Thyroid gland (tissue), 4 donors: ENCODE measurements around the gene F13B. TPM values are rescaled to one million over a fixed set of nuclear protein-coding genes. Genes with fewer than 3 reads are reported as not detected.

Source experiments
- DNase-seq, 2 donors: peaks; one replicate each; pipeline ENCODE4 v3.0.0-alpha.2; 2019
- H3K27ac ChIP-seq, 3 donors: fragments of 200-600 bp; sonication (generic); 1 replicate in 2 of 3; 2 replicates in 1 of 3; pipeline ENCODE4 v1.5.1; 2016 to 2019; ENCODE audit warnings: mild to moderate bottlenecking in 1 of 3, moderate library complexity in 1 of 3
- H3K27me3 ChIP-seq: fragments of 200-600 bp; sonication (generic); one replicate; pipeline ENCODE4 v1.5.1; 2019
- H3K36me3 ChIP-seq, 2 donors: fragments of 200-600 bp; sonication (generic); one replicate each; pipeline ENCODE4 v1.5.1; 2016 to 2019
- H3K4me1 ChIP-seq, 2 donors: fragments of 200-600 bp; sonication (generic); one replicate each; pipeline ENCODE4 v1.5.1; 2017 to 2019
- H3K4me3 ChIP-seq, 3 donors: fragments of 200-600 bp; sonication (generic); replicated peaks in 1 of 3; 1 replicate in 2 of 3; 2 replicates in 1 of 3; pipeline ENCODE4 v1.5.1; 2016; ENCODE audit warnings: mild to moderate bottlenecking in 1 of 3
- H3K9me3 ChIP-seq: fragments of 200-600 bp; sonication (generic); one replicate; pipeline ENCODE4 v1.5.1; 2017
- CTCF ChIP-seq, 6 experiments: fragments of 200-600 bp in 3 of 6; fragments of 450-650 bp in 3 of 6; sonication (generic) in 3 of 6; IDR thresholded peaks; one replicate each; pipeline ENCODE4 v1.5.1; 2016 to 2019; ENCODE audit warnings: antibody characterized with exemption in 6 of 6, mild to moderate bottlenecking in 2 of 6, inconsistent platforms in 1 of 6, moderate library complexity in 1 of 6
- POLR2A ChIP-seq, 2 donors: fragments of 450-650 bp; IDR thresholded peaks; one replicate each; pipeline ENCODE4 v1.6.1; 2017; ENCODE audit warnings: antibody characterized with exemption in 2 of 2, mild to moderate bottlenecking in 2 of 2, moderate library complexity in 1 of 2
- WGBS, 2 donors: methylation state at CpG; one replicate each; pipeline ENCODE4 v1.1.5; 2017; 5-methylcytosine and 5-hydroxymethylcytosine counted together
- intact Hi-C: fragments of 100-400 bp; cut with DNase I; formaldehyde crosslinking; loops from one replicate; pipeline ENCODE4 v1.15.1; 2023
- total RNA-seq, 4 donors: library from RNA; depleted of rRNA; stranded (reverse); fragments of >200 nt; gene quantifications; one replicate each; pipeline ENCODE4 v1.2.3, GENCODE V29; 2016

The F13B gene
- not detected for total RNA-seq

DNA sequence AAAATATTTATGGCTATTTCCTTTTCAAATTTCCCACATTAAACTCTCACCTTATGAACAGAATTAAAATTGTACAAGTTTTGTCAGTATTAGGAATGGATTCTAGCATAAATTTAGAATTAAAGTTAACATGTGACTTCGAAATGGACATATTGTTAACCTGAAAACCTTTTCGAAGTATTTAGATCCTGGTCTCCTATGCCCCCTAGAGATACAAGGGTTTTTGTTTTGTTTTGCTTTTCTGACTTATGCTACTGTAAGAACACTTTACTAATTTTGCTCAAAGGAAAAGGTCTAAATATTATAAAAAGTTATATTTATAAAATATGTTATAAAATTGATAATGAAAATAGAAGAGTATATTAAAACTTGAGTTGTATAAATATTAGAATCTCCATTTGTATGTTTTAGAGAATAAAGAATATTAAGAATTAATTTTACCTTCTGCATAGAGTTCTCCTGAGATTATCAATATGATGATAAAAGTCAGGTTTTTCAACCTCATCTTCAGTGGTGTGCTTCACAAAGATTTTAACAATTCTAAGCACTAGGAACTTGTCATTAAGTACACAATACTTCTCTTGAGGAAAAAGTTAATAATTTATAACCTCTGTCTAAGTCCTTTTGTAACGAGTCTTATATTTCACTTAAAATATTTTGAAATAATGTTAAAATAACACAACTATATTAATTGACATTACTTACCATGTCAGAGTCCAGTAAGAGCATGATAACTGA lies at the start of gene F13B:
TSS of gene F13B (minus strand) at position 542 of the 738 bp plus-strand sequence. CDS start at position 505, 37 bp downstream.
- H3K36me3 ChIP-seq = no peaks in the 10 kb centered on the region
- no peak for DNase-seq
- H3K27ac ChIP-seq = no peak within 1 kb of the TSS
- peaks cover 0 to 2% of the 10 kb centered on the region in 2 donors for H3K4me1 ChIP-seq
- WGBS, 2 donors = 83 to 85% methylated on average over 3 of the region's 3 CpGs
- no peaks in the 10 kb centered on the region for H3K9me3 ChIP-seq
- H3K27me3 ChIP-seq = no peaks in the 10 kb centered on the region
- no peak within 1 kb of the TSS for H3K4me3 ChIP-seq
- intact Hi-C loops = no loop called here
- TF ChIP-seq POLR2A (IDR thresholded peaks at IDR 0.05) (no peak), CTCF (IDR thresholded peaks at IDR 0.05) (no peak)

GRCh38 chr1:197116156-197116555 lies 49.1 kb upstream of the F13B start:
- 96 to 99% methylated on average over 2 of the region's 2 CpGs for WGBS, 2 donors
- Histone ChIP-seq H3K36me3 (no peaks in the 10 kb centered on the region), H3K27me3 (no peaks in the 10 kb centered on the region), H3K4me3 (no peak overlapping the region), H3K27ac (no peak overlapping the region), H3K4me1 (no peaks in the 10 kb centered on the region), H3K9me3 (no peaks in the 10 kb centered on the region)
- TF ChIP-seq POLR2A (IDR thresholded peaks at IDR 0.05) (no peak), CTCF (IDR thresholded peaks at IDR 0.05) (no peak)
- intact Hi-C loops = no loop called here
- no peak for DNase-seq

DNA sequence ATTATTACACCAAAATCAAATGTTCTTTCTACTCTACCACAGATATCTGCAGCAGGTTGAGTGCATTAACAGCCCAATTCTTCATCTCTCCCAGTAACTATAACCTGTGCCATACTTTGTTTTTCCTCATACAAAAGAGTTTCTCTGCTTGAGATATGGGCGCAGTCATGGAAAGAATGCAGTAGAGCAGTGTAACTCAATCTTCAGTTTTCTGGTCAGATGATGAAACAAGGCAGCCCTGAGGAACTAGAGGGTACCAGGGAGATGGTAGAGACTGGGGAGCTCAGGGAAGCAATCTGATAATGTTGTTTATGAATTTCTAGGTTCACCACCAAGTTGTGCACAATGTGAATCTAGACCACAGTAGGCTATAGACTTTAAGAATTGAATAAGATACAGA lies 39.8 kb upstream of the F13B start:
- H3K36me3 ChIP-seq = no peaks in the 10 kb centered on the region
- no peaks in the 10 kb centered on the region for H3K9me3 ChIP-seq
- intact Hi-C loops = no loop called here
- no peak for TF ChIP-seq POLR2A (IDR thresholded peaks at IDR 0.05)
- TF ChIP-seq CTCF (IDR thresholded peaks at IDR 0.05) = no peak
- DNase-seq = no peak
- WGBS, 2 donors = 97 to 100% methylated on average over 1 of the region's 1 CpG
- no peak overlapping the region for H3K4me3 ChIP-seq
- no peaks in the 10 kb centered on the region for H3K4me1 ChIP-seq
- H3K27ac ChIP-seq = no peak overlapping the region
- no peaks in the 10 kb centered on the region for H3K27me3 ChIP-seq

DNA sequence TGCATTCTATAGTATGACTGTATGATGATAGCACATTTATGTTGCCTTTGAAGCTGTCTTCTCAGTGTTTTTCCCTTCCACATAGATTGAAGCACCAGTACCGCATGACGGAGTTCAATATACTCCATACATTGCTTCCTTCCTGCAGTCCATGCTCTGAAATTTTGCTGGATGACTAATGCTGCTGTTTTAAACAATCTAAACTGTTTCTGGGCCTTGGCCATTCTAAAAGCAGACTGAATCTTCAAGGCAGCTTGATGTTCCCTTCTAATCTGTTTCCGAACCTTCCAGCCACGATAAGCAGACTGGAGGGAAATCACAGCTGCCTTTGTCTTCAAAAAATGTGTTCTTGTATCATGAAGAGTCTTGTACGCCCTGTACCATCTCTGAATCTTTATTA lies 36.2 kb upstream of the F13B start:
- no peaks in the 10 kb centered on the region for H3K36me3 ChIP-seq

More for the DNA sequence above, 36.2 kb upstream of the F13B start:
- Histone ChIP-seq H3K4me1 (no peaks in the 10 kb centered on the region), H3K27me3 (no peaks in the 10 kb centered on the region), H3K27ac (no peak overlapping the region), H3K4me3 (no peak overlapping the region), H3K9me3 (no peaks in the 10 kb centered on the region)
- DNase-seq = no peak
- TF ChIP-seq CTCF (IDR thresholded peaks at IDR 0.05) = no peak
- intact Hi-C loops = no loop called here
- WGBS, 2 donors = 96 to 97% methylated on average over 5 of the region's 5 CpGs
